Measurements from ENCODE around the gene ADSL. TPM values are rescaled to one million over a fixed set of nuclear protein-coding genes. Genes with fewer than 3 reads are reported as not detected.
"Not testable (repeated sequence)": the region's sequence is repeated elsewhere in the genome, so short reads cannot be mapped to it uniquely, and the experiment has no call there.

Gene ADSL
- total RNA-seq, 1 donor from 2014 or later = 135 TPM

GRCh38 chr22:40309631-40310030, 36.7 kb upstream of the ADSL start:
- Histone ChIP-seq H3K36me3 (peaks cover 22% of the 10 kb centered on the region), H3K4me2 (no peak overlapping the region), H3K9ac (no peak overlapping the region)

GRCh38 chr22:40310081-40310767, 36.1 kb upstream of the ADSL start:
- Histone ChIP-seq H3K79me2 (ENCODE audit: low read depth) (no peaks in the 10 kb centered on the region), H3K9ac (no peak overlapping the region), H2AFZ (replicated peaks) (no peak overlapping the region), H3K4me3 (no peak overlapping the region), H3K27me3 (no peaks in the 10 kb centered on the region), H3K4me1 (no peaks in the 10 kb centered on the region), H3K4me2 (no peak overlapping the region), H3K36me3 (peaks cover 23% of the 10 kb centered on the region), H4K20me1 (ENCODE audit: low read depth) (no peaks in the 10 kb centered on the region), H3F3A (ENCODE audit: low read depth) (no peaks in the 10 kb centered on the region), H3K9me3 (ENCODE audit: low read depth) (no peaks in the 10 kb centered on the region), H3K27ac (no peak overlapping the region)
- H3K4me3 Mint-ChIP-seq = no peak overlapping the region
- H3K9me3 Mint-ChIP-seq = no peaks in the 10 kb centered on the region
- H3K27ac Mint-ChIP-seq = no peak overlapping the region
- no peak for DNase-seq (ENCODE audit: low spot score)
- no peaks in the 10 kb centered on the region for H3K4me1 Mint-ChIP-seq
- H3K27me3 Mint-ChIP-seq (ENCODE audit: insufficient read depth, low read depth) = no peaks in the 10 kb centered on the region
- H3K36me3 Mint-ChIP-seq = peaks cover 38% of the 10 kb centered on the region
- TF ChIP-seq EZH2 (IDR thresholded peaks at IDR 0.05) (no peak), EZH2phosphoT487 (IDR thresholded peaks at IDR 0.05) (no peak), CTCF (IDR thresholded peaks at IDR 0.05) (no peak)

More at GRCh38 chr22:40309631-40310030, 36.7 kb upstream of the ADSL start:
- no peaks in the 10 kb centered on the region for H3K27me3 ChIP-seq
- no peak for DNase-seq (ENCODE audit: low spot score)
- Mint-ChIP-seq H3K9me3 (no peaks in the 10 kb centered on the region), H3K36me3 (peaks cover 35% of the 10 kb centered on the region), H3K4me3 (no peak overlapping the region), H3K27me3 (ENCODE audit: insufficient read depth, low read depth) (no peaks in the 10 kb centered on the region), H3K27ac (no peak overlapping the region), H3K4me1 (no peaks in the 10 kb centered on the region)
- no peak overlapping the region for H3K27ac ChIP-seq
- H4K20me1 ChIP-seq (ENCODE audit: low read depth) = no peaks in the 10 kb centered on the region
- H2AFZ ChIP-seq (replicated peaks) = no peak overlapping the region
- H3K4me3 ChIP-seq = no peak overlapping the region
- no peaks in the 10 kb centered on the region for H3K9me3 ChIP-seq (ENCODE audit: low read depth)
- TF ChIP-seq EZH2 (IDR thresholded peaks at IDR 0.05) = no peak
- TF ChIP-seq EZH2phosphoT487 (IDR thresholded peaks at IDR 0.05) = no peak
- no peak for TF ChIP-seq CTCF (IDR thresholded peaks at IDR 0.05)
- no peaks in the 10 kb centered on the region for H3F3A ChIP-seq (ENCODE audit: low read depth)
- no peaks in the 10 kb centered on the region for H3K79me2 ChIP-seq (ENCODE audit: low read depth)
- H3K4me1 ChIP-seq = no peaks in the 10 kb centered on the region

- Histone ChIP-seq H3K79me2 (ENCODE audit: low read depth) (no peaks in the 10 kb centered on the region), H3K9me3 (ENCODE audit: low read depth) (no peaks in the 10 kb centered on the region), H3K27ac (no peak overlapping the region), H3K4me1 (no peaks in the 10 kb centered on the region), H3K4me3 (no peak overlapping the region), H2AFZ (replicated peaks) (no peak overlapping the region), H3F3A (ENCODE audit: low read depth) (no peaks in the 10 kb centered on the region), H3K27me3 (no peaks in the 10 kb centered on the region), H4K20me1 (ENCODE audit: low read depth) (no peaks in the 10 kb centered on the region), H3K36me3 (peaks cover 28% of the 10 kb centered on the region), H3K9ac (no peak overlapping the region), H3K4me2 (no peak overlapping the region)
- Mint-ChIP-seq H3K27me3 (ENCODE audit: insufficient read depth, low read depth) (no peaks in the 10 kb centered on the region), H3K36me3 (peaks cover 43% of the 10 kb centered on the region), H3K4me3 (no peak overlapping the region), H3K4me1 (no peaks in the 10 kb centered on the region), H3K9me3 (no peaks in the 10 kb centered on the region), H3K27ac (no peak overlapping the region)
- TF ChIP-seq CTCF (IDR thresholded peaks at IDR 0.05) = no peak
- no peak for DNase-seq (ENCODE audit: low spot score)
These were observed 35.6 kb upstream of the ADSL start for GRCh38 chr22:40310768-40311120.

- H3K27ac Mint-ChIP-seq; H3K4me3 ChIP-seq; DNase-seq (ENCODE audit: low spot score); H3F3A ChIP-seq (ENCODE audit: low read depth); H3K4me3 Mint-ChIP-seq; H3K9ac ChIP-seq; H3K9me3 Mint-ChIP-seq; H3K4me2 ChIP-seq; H2AFZ ChIP-seq (replicated peaks); H3K4me1 ChIP-seq; H3K27ac ChIP-seq; H3K27me3 Mint-ChIP-seq (ENCODE audit: insufficient read depth, low read depth); H3K9me3 ChIP-seq (ENCODE audit: low read depth); H3K27me3 ChIP-seq; H4K20me1 ChIP-seq (ENCODE audit: low read depth); H3K4me1 Mint-ChIP-seq; H3K79me2 ChIP-seq (ENCODE audit: low read depth): not testable (repeated sequence)
- peaks cover 30% of the 10 kb centered on the region for H3K36me3 ChIP-seq
- peaks cover 48% of the 10 kb centered on the region for H3K36me3 Mint-ChIP-seq
These were observed 34.7 kb upstream of the ADSL start for GRCh38 chr22:40311646-40312045.
